Mesothelial cell of epicardium (in vitro differentiated cells): ENCODE results near the gene HBM. TPM values are rescaled to one million over a fixed set of nuclear protein-coding genes. Genes with fewer than 3 reads are reported as not detected.

ENCODE experiments used
- DNase-seq, 2 experiments: peaks; one replicate each; pipeline ENCODE4 v3.0.0; 2021; ENCODE audit warnings: low spot score in 2 of 2; ENCODE audit not compliant: unreplicated experiment in 2 of 2
- H3K27ac Mint-ChIP-seq: 2 replicates; pipeline ENCODE4 v1.8.0; 2021; ENCODE audit warnings: mixed read lengths
- H3K27me3 Mint-ChIP-seq: 2 replicates; pipeline ENCODE4 v1.8.0; 2021; ENCODE audit warnings: low read depth, mixed read lengths
- H3K36me3 Mint-ChIP-seq: 2 replicates; pipeline ENCODE4 v1.8.0; 2021; ENCODE audit warnings: mixed read lengths
- H3K4me1 Mint-ChIP-seq: 2 replicates; pipeline ENCODE4 v1.8.0; 2021; ENCODE audit warnings: mixed read lengths
- H3K4me3 Mint-ChIP-seq: 2 replicates; pipeline ENCODE4 v1.8.0; 2021; ENCODE audit warnings: mild to moderate bottlenecking, moderate library complexity, mixed read lengths
- H3K9me3 Mint-ChIP-seq: 2 replicates; pipeline ENCODE4 v1.8.0; 2021; ENCODE audit warnings: mixed read lengths
- total RNA-seq: library from RNA; stranded (reverse); gene quantifications from 3 replicates; pipeline ENCODE4 v1.2.1, GENCODE V29; 2021
- TF ChIP-seq, protein P1 (sequence below): fragments of 200-600 bp; sonication (generic); IDR thresholded peaks from one replicate; pipeline ENCODE4 v1.5.0; 2021; ENCODE audit warnings: antibody characterized with exemption; ENCODE audit not compliant: unreplicated experiment

Gene HBM
- total RNA-seq, 1 donor from 2014 or later: not detected

DNA sequence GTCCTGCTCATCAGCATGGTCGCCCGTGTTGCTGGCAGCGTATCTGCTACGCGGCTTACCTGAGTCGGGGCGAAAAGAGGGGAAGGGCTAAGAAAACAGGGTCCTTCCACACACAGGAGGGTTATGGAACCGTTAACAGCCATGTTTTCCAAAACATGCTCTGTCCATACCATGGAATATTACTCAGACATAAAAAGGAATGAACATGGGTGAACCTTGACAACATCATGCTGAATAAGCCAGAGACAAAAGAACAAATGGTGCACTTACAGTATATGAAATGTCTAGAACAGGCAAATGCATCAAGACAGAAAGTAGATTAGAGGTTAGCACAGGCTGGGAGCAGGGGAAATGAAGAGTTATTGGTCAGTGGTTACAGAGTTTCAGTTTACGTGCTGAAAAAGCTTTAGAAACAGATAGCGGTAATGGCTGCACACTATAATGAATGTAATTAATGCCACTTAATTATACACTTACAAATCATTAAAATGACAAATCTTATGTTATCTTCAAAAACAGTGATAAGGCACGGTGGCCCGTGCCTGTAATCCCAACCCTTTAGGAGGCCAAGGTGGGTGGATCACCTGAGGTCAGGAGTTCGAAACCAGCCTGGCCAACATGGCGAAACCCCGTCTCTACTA lies 35.1 kb upstream of the HBM start:
- Mint-ChIP-seq H3K4me3 (no peak overlapping the region), H3K4me1 (peaks cover 2% of the 10 kb centered on the region), H3K27ac (no peak overlapping the region), H3K27me3 (no peaks in the 10 kb centered on the region), H3K36me3 (peaks cover 2% of the 10 kb centered on the region), H3K9me3 (no peaks in the 10 kb centered on the region)
- TF ChIP-seq, protein P1, sequence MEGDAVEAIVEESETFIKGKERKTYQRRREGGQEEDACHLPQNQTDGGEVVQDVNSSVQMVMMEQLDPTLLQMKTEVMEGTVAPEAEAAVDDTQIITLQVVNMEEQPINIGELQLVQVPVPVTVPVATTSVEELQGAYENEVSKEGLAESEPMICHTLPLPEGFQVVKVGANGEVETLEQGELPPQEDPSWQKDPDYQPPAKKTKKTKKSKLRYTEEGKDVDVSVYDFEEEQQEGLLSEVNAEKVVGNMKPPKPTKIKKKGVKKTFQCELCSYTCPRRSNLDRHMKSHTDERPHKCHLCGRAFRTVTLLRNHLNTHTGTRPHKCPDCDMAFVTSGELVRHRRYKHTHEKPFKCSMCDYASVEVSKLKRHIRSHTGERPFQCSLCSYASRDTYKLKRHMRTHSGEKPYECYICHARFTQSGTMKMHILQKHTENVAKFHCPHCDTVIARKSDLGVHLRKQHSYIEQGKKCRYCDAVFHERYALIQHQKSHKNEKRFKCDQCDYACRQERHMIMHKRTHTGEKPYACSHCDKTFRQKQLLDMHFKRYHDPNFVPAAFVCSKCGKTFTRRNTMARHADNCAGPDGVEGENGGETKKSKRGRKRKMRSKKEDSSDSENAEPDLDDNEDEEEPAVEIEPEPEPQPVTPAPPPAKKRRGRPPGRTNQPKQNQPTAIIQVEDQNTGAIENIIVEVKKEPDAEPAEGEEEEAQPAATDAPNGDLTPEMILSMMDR: no peak
- DNase-seq: no peak

DNA sequence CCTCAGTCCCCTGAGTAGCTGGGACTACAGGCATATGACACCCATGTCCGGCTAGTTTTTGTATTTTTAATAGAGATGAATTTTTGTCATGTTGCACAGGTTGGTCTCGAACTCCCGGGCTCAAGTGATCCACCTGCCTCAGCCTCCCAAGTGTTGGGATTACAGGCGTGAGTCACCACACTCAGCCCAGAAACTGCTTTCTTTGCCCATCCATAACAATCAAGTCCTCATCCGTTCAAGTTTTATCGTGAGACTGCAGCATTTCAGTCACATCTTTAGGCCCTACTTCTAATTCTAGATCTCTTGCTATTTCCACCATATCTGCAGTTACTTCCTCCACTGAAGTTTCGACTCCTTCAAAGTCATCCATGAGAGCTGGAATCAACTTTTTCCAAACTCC lies 33.7 kb upstream of the HBM start:
- H3K36me3 Mint-ChIP-seq: peaks cover 6% of the 10 kb centered on the region
- no peak for DNase-seq
- peaks cover 7% of the 10 kb centered on the region for H3K4me1 Mint-ChIP-seq
- TF ChIP-seq, protein P1: no peak
- no peaks in the 10 kb centered on the region for H3K9me3 Mint-ChIP-seq
- H3K4me3 Mint-ChIP-seq: no peak overlapping the region
- H3K27me3 Mint-ChIP-seq: no peaks in the 10 kb centered on the region
- no peak overlapping the region for H3K27ac Mint-ChIP-seq

DNA sequence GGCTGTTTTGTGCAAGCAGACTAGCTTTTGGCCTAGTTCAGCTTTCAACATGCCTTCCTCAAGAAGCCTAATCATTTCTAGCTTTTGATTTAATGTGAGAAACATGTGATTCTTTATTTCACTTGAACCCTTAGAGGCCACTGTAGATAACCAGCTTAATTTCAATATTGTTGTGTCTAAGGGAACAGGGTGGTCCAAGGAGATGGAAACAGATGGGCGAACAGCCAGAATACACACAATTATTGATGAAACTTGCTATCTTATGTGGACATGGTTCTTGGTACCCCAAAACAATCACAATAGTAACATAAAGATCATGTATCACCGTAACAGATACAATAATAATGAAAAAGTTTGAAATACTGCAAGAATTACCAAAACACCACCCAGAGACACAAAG lies 32.1 kb upstream of the HBM start:
- DNase-seq: no peak
- TF ChIP-seq, protein P1: no peak
- Mint-ChIP-seq H3K27ac (no peak overlapping the region), H3K4me3 (no peak overlapping the region), H3K9me3 (no peaks in the 10 kb centered on the region), H3K36me3 (peaks cover 6% of the 10 kb centered on the region), H3K27me3 (no peaks in the 10 kb centered on the region), H3K4me1 (peaks cover 11% of the 10 kb centered on the region)

DNA sequence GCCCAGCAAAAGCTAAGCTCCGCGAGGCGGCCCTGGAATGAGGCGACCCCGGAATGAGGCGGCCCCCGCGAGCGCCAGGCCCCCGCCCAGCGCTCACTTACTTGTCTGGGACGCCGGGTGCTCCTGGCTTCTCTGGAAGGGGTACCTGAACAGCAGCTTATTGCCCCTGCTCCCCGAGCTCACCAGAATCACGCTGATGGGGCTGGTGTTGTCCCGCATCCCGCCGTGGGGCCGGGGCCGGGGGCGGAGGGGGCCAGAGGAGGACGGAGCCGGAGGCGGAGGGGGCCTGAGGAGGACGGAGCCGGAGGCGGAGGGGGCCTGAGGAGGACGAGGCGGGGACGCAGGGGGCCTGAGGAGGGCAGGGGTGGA lies 27.7 kb upstream of the HBM start:
- peaks cover 12% of the 10 kb centered on the region for H3K4me1 Mint-ChIP-seq
- peak overlapping the region; percentile 74 for H3K27ac Mint-ChIP-seq
- H3K4me3 Mint-ChIP-seq: peak overlapping the region; percentile 74
- peak; percentile 45 to 63 for DNase-seq
- no peaks in the 10 kb centered on the region for H3K27me3 Mint-ChIP-seq
- H3K9me3 Mint-ChIP-seq: no peaks in the 10 kb centered on the region
- peaks cover 4% of the 10 kb centered on the region for H3K36me3 Mint-ChIP-seq
- TF ChIP-seq, protein P1: no peak

DNA sequence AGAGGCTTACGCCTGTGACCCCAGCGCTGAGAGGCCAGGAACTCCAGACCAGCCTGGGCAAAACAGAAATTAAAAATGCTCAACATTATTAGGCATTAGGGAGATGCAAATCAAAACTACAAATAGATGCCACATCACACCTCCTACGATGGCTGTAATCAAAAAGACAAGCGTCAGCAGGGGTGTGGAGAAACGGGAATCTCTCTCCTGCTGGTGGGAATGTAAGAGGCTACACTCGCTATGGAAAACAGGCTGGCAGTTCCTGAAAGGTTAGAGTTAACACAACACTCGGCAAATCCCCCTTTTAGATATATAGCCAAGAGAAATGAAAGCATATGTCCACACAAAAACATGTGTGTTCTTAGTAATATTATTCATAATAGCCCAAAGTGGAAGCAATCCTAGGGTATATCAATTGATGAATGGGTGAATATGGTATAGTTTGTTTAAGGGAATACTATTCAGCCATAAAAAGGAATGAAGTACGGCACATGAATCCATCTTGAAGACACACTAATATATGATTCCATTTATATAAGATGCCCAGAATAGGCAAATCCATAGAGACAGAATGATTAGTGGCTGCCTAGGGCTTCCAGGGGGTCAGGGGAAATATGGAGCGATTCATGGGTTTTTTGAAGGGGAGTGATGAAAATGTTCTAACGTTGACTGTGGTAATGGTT lies 25.5 kb upstream of the HBM start:
- Mint-ChIP-seq H3K27ac (no peak overlapping the region), H3K4me3 (peak overlapping the region; percentile 60), H3K36me3 (peaks cover 4% of the 10 kb centered on the region)

More for the DNA sequence above, 25.5 kb upstream of the HBM start:
- DNase-seq: no peak
- TF ChIP-seq, protein P1: no peak
- Mint-ChIP-seq H3K9me3 (no peaks in the 10 kb centered on the region), H3K4me1 (peaks cover 12% of the 10 kb centered on the region), H3K27me3 (peaks cover 4% of the 10 kb centered on the region)
